HG03469 (cell line): ENCODE results near the gene GALNT6.
"Not testable (repeated sequence)": the region's sequence is repeated elsewhere in the genome, so short reads cannot be mapped to it uniquely, and the experiment has no call there.

Source experiments
- ATAC-seq: cut with Tn5 transposase; IDR thresholded peaks from one replicate; pipeline ENCODE4 v1.9.1; 2021; ENCODE audit warnings: mild to moderate bottlenecking, moderate library complexity, moderate number of reproducible peaks; ENCODE audit not compliant: unreplicated experiment

Gene GALNT6

DNA sequence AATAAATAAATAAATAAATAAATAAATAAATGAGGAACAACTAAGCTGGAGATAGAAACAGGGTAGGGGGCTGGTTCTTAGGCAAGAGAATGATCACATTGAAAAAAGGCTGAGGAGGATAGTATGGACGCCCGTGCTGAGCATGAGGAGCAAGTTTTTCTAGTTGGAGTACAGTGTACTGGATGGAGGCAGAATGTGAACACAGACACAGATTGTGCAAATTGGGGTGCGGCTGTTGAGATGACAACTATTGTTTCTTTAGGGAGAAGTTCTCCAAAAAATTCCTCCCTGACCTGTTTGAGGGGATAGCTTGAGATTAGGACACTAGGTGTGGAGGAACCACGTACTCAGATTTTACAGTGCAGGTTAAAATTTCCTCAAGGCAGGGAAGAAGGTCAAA is 66.3 kb downstream of the GALNT6 start:
- ATAC-seq = no peak

DNA sequence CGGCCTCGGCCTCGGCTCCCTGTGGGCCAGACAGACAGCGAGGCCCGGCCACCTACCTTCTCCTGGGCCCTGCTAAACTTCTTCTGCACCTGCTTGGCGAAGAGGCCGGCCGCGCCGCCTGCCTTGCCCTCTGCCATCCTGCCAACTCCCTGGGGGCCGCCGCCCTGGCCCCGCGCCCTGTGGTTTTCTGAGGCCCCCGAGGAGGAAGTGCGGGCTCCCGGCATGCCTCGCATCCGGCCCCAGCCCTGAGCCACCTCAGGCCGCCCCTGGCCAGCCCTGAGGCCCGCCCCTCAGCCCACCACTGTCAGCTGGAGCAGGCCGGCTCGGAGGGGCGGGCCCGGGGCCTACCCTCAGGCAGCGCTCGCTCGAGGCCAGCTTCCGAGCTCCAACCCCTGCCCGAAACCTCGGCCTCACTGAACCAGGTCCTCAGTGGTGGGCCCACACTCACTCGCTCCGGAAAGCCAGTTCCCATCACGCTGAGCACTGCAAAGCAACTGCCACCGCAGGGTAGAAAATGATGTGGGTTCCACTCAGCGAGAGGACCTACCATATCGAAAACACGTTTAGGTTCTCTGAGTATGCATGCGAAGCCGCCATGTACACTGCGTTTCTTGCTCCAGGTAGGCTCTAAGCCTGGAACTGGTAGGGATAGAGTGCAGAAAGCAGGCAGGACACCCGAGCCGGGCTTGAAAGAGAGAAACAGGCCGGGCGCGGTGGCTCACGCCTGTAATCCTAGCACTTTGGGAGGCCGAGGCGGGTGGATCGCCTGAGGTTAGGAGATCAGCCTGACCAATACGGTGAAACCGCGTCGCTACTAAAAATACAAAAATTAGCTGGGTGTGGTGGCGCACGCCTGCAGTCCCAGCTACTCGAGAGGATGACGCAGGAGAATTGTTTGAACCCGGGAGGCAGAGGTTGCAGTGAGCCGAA is 67.0 kb downstream of the GALNT6 start, which contains the start of gene BIN2:
TSS of gene BIN2 (minus strand) at position 209 of the 930 bp plus-strand sequence. CDS start at position 137, 72 bp downstream.
- no peak for ATAC-seq

DNA sequence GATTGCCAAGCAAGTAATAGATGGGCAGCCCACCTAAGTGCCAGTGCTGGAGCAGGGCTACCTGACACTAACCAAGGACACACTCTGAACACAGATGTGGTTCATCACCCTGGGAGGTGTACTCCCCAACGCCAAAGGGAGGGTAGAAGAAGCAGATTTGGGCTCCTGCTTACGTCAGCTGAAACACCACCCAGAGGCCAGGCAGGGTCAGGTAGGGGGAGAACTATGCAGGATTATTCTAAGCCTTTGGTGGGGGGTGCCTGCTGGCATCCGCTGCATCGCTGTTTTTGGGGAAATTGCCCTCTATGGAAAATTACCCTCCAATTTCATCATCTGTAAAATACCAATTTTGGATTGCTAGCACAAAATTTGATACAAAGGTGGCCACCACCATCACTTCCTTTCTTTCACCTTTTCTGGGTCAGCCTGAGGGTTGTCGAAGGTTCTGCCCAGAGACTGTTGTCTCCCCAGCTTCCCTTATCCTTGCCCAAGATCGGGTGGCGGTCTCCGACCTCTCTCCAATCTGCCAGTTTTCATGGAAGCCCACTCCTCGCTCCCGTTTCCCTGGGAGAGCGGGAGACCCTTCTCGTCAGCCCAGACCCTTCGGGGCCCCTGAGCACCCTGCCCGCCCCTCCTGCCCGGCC is 67.8 kb downstream of the GALNT6 start:
- ATAC-seq = no peak

DNA sequence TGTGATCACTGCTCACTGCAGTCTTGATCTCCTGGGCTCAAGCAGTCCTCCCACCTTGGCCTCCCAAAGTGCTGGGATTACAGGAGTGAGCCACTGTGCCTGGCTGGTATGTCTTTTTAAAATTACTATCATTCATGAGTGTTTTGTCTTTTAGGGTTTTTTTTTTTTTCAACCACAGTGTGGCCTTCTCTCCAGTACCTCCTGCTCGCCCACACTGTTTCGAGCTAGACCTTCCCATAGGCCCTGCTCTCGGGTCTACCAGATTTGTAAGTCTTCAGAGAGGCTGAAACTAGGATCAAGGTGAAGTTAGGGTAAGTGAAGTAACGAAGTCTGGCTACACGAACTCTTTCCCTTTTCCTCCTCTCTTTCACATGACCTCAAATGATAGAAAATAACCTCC is 68.8 kb downstream of the GALNT6 start:
- ATAC-seq = no peak

DNA sequence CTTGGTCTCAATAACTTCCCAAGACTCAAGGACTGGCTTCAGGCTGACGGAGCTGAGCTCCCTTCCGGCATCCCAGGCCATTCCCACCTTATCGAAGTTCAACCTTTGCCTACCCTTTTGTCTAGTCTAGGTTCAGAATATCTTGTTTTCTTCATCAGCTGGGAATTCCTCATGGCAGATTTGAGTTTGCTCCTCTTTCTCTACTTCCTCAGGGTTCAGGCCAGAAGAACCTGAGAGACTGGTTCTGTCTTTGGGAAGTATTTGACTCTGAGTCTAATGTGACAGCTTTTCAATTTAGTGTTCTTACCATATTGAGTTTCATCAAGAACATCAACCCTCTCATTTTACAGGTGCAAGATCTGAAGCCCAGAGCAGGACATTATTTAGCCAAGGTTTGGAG is 69.3 kb downstream of the GALNT6 start:
- no peak for ATAC-seq

DNA sequence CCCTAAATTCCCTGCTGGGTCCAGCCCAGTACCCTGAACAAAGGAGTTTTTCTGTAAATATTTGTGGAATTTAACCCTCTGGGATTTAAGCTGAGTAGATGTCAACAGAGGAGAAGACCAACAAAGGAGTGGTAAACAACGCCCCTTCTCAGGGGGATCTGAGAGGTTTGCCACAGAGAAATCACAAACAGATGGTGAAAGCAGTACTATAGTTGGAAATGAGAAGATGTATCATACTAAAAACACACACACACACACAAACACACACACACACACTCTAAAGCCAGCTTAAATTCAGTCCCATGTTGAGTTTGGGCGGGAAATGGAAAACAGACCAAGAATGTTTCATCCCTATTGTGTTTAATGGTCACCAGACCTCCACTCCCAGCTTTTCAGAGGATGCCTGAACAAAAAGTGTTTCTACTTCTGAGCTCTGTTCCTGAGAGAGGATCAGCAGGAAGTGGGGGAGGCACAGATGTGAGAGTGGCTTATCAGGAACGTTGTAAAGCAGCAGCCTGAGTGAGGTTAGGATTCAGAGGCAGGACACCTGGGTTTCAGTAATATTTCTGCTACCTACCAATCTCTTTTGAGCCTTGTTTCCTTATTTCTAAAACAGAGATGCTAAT is 70.4 kb downstream of the GALNT6 start:
- no peak for ATAC-seq

DNA sequence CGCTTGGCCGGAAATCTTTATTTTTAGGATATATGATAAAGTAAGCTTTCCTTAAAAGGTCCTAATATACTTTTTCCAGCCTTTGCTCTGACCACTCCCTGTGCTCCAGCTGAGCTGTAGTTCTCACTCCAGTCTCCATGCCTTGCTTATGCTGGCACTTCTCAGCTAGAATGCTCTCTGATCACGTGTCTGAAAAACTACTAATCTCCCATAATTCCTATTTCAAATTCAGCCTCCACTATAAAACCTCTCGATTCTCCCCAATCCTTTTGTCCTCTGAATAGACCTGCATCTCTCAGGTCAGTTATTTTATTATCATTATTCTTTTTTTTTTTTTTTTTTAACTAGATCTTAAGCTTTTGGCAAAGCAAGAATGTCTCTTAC is 70.9 kb downstream of the GALNT6 start:
- no peak for ATAC-seq

DNA sequence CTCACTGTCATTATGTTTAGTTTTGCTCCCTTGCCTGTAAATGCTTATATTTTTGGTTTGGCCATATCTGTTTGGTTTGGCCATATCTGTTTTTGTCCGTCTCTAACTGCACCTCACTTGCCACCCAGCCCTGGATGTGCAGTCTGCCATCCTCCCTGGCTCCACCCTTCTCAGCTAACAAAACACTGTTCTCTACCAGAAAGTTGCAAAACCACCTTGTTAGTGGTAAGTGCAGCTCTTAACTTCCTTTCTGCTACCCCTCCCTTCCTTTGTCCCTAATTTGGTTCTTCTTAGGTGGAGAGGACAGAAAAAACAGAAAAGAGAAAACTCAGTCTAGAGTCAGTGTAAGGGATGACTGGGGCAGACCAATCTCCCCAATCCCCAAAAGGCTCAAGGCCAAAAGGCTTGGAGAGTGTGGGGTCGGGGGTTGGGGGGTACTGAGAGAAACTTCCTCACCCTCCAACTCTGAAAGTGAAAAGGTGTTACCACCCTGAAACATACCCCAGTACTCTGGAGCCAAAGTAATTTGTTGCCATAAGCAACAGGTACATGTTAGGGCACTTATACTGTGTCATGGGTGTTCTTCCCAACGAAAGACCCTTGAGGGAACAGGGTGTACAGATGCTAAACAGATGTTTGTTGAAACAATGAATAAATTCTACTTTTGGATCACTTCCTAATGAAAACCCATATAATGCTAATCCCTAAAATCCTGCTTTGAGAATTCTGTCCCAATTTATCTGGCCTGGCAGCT is 72.2 kb downstream of the GALNT6 start:
- no peak for ATAC-seq

DNA sequence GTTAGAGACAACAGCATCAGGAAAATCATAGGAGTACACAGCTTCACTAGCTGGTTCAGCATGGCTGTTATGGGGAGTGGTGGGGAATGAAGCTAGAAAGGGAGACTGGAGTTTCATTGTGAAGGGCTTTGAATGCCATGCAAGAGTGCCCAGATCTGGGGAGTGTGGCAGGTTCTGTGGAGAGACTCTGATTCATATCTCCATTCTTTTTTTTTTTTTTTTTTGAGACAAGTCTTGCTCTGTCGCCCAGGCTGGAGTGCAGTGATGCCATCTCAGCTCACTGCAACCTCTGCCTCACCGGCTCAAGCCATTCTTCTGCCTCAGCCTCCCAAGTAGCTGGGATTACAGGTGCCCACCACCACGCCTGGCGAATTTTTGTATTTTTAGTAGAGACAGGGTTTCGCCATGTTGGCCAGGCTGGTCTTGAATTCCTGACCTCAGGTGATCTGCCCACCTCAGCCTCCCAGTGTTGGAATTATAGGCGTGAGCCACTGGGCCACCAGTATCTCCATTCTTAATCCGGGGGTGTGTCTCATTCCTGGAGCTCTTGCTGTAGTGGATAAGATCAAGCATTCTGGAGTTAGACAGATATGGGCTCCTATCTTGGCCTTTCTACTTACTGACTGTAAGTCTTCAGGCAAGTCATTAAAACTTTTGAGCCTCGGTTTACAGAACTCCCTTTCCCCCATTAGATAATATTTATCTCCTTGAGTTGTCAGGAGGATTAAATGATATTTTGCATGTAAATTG is 73.0 kb downstream of the GALNT6 start:
- not testable (repeated sequence) for ATAC-seq

DNA sequence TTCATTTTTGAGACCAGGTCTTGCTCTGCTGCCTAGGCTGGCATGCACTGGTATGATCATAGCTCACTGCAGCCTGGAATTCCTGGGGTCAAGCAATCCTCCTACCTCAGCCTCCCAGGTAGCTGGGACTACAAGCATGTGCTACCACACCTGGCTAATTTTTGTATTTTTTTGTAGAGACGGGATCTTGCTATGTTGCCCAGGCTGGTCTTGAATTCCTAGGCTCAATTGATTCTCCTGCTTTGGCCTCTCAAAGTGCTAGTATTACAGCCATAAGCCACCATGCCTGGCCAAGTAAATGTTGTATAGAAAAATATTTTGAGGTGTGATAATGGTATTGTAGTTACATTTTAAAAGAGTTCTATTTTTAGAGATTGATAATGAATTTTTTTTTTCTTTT is 79.8 kb downstream of the GALNT6 start:
- no peak for ATAC-seq

DNA sequence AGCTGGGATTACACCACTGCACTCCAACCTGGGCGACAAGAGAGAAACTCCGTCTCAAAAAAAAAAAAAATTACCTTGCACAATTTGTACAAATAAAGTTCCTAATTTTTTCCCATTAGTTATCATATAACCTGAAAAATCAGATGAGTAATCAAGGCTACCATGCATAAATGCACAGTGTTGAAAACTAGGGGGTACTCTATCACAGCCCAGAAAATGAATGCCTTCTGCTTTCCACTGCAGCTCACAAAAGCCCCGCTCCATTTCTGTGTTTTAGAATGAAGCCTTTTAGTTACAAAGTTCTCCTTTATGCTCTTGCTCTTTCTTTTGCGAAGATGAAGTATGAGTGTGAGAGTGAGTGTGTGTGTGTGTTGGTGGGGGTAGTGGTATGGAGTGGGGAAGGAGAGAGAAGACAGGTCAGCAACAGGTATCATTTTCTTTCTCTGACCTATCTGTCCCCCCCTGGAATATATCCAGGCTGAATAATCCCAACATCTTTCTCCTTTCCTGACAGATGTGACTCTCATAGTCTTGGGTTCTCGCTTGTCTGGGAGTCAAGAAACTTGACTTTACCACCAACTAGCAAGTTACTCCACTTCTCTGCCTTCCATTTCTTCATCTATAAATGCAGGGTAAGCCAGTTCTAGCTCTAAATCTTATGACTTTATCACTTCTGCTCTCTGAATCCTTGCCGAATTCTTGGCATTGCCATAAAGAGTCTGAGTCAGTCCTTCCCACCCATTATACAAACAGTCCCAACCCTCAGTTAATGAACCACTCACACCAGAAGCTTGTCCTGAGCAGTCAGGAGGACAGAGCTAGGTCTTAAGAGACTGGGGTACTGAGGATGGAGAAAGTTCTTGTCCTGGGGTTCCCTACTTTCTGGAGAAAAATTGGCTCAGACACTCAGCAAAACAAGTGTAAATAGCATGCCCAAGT is 83.3 kb downstream of the GALNT6 start:
- no peak for ATAC-seq

DNA sequence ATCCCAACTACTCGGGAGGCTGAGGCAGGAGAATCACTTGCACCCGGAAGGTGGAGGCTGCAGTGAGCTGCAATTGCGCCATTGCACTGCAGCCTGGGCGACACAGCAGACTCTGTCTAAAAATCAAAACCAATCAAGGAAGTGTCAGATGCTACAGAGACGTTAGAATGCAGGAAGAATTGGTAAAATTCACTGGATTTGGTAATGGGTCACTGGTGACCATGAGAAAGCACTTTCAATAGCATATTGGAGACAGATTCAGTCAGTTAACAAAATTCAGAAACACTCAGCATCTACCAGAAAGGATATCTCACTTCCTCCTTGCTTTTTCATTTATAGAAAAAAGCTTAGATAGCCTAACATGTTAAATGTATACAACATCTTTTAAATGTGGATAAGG is 84.7 kb downstream of the GALNT6 start:
- ATAC-seq = no peak
